PC-3 (cell line): ENCODE measurements around the gene DAP3. TPM values are rescaled to one million over a fixed set of nuclear protein-coding genes. Genes with fewer than 3 reads are reported as not detected.
"Not testable (repeated sequence)": the region's sequence is repeated elsewhere in the genome, so short reads cannot be mapped to it uniquely, and the experiment has no call there.

Experiments used
- ATAC-seq: fragments of 200-7000 bp; cut with Tn5 transposase; 2 replicates; pipeline ENCODE4 v1.9.1; 2020; ENCODE audit warnings: mild to moderate bottlenecking, moderate library complexity
- BruUV-seq: library from RNA; stranded (reverse); fragments of 400-500 nt; replicated peaks from 2 replicates; lab custom pipeline; 2021; lab: Mats Ljungman, UMichigan
- CTCF ChIA-PET: fragments of 300-600 bp; sonication (Branson Sonifier 250); formaldehyde crosslinking; loops from one replicate; lab custom pipeline; 2022; ENCODE audit warnings: antibody characterized with exemption; lab: Charles Lee
- POLR2A ChIA-PET: fragments of 300-600 bp; sonication (Branson Sonifier 250); formaldehyde crosslinking; loops from one replicate; lab custom pipeline; 2022; ENCODE audit warnings: antibody characterized with exemption; ENCODE audit not compliant: unreplicated experiment; lab: Charles Lee
- DNase-seq: peaks from one replicate; pipeline ENCODE4 v3.0.0-alpha.2; 2015
- H2AFZ ChIP-seq: fragments of 300-600 bp; sonication (generic); 2 replicates; pipeline ENCODE4 v1.6.0; 2016; ENCODE audit warnings: antibody characterized with exemption, low read length
- H3F3A ChIP-seq: fragments of 300-600 bp; sonication (generic); one replicate; pipeline ENCODE4 v1.6.0; 2017; ENCODE audit warnings: antibody characterized with exemption, low read length, control low read depth, mild to moderate bottlenecking; ENCODE audit not compliant: unreplicated experiment
- H3K27ac ChIP-seq: fragments of 300-600 bp; sonication (generic); 2 replicates; pipeline ENCODE4 v1.5.1; 2016; ENCODE audit warnings: mild to moderate bottlenecking, low read length
- H3K27me3 ChIP-seq: fragments of 300-600 bp; sonication (generic); 2 replicates; pipeline ENCODE4 v1.6.1; 2016; ENCODE audit warnings: low read length, mixed read lengths
- H3K36me3 ChIP-seq: fragments of 300-600 bp; sonication (generic); 2 replicates; pipeline ENCODE4 v1.6.1; 2016; ENCODE audit warnings: low read depth, mixed run types, low read length, mixed read lengths
- H3K4me1 ChIP-seq: fragments of 300-600 bp; sonication (generic); 2 replicates; pipeline ENCODE4 v1.5.1; 2016; ENCODE audit warnings: low read length; ENCODE audit not compliant: insufficient read depth
- H3K4me2 ChIP-seq: fragments of 300-600 bp; sonication (generic); 2 replicates; pipeline ENCODE4 v1.6.0; 2016; ENCODE audit warnings: low read length
- H3K4me3 ChIP-seq: fragments of 300-600 bp; sonication (generic); 2 replicates; pipeline ENCODE4 v1.5.1; 2016; ENCODE audit warnings: mild to moderate bottlenecking, low read length, mixed read lengths
- H3K79me2 ChIP-seq: fragments of 300-600 bp; sonication (generic); 2 replicates; pipeline ENCODE4 v1.6.1; 2017; ENCODE audit warnings: low read length, mixed read lengths
- H3K9ac ChIP-seq: fragments of 300-600 bp; sonication (generic); 2 replicates; pipeline ENCODE4 v1.6.0; 2016; ENCODE audit warnings: mild to moderate bottlenecking, low read length
- H3K9me2 ChIP-seq: fragments of 300-600 bp; sonication (generic); replicated peaks from 2 replicates; pipeline ENCODE4 v1.6.1; 2016; ENCODE audit warnings: mixed run types, low read length, mixed read lengths
- H3K9me3 ChIP-seq: fragments of 300-600 bp; sonication (generic); 2 replicates; pipeline ENCODE4 v1.6.1; 2016; ENCODE audit warnings: low read length, mixed read lengths
- H4K20me1 ChIP-seq: fragments of 300-600 bp; sonication (generic); 2 replicates; pipeline ENCODE4 v1.6.1; 2016; ENCODE audit warnings: low read length, mixed read lengths
- EZH2 ChIP-seq: fragments of 300-600 bp; sonication (generic); IDR thresholded peaks from one replicate; pipeline ENCODE4 v1.6.1; 2017; ENCODE audit warnings: antibody characterized with exemption, mild to moderate bottlenecking, low read length; ENCODE audit not compliant: unreplicated experiment
- EZH2phosphoT487 ChIP-seq: fragments of 300-600 bp; sonication (generic); IDR thresholded peaks from 2 replicates; pipeline ENCODE4 v1.6.1; 2018; ENCODE audit warnings: mild to moderate bottlenecking, antibody characterized with exemption, low read length, borderline replicate concordance
- intact Hi-C: fragments of 100-400 bp; cut with micrococcal nuclease; formaldehyde crosslinking; loops from 2 replicates; pipeline ENCODE4 v1.9.0; 2023
- total RNA-seq: library from RNA; depleted of rRNA; stranded (reverse); fragments of >200 nt; gene quantifications from 2 replicates; pipeline ENCODE4 v1.2.3, GENCODE V29; 2014
- TF ChIP-seq, protein P1 (sequence below): fragments of 300-600 bp; sonication (generic); conservative IDR thresholded peaks from 2 replicates; pipeline ENCODE4 v1.5.1; 2017; ENCODE audit warnings: antibody characterized with exemption, low read depth, mild to moderate bottlenecking, low read length

The DAP3 gene
- total RNA-seq, 1 experiment from 2014 or later: 144 TPM

DNA sequence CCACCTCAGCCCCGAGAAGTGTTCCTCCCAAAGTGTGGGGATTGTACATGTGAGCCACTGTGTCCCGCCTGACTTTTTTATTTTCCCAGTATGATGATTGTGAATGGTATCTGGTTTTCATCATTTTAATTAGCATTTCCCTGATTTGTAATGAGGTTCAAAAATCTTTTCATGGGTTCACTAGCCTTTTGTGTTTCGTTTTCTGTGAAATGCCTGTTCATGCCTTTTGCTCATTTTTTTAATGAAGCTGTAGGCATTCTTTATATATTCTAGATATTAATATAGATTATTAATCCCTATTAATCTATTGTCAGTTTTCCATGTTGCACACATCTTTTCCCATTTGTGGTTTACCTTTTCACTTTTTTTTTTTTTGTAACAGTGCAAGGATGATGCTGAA, 20.5 kb downstream of the DAP3 start:
- H3K4me3 ChIP-seq: no peak overlapping the region
- no peaks in the 10 kb centered on the region for H3K9me3 ChIP-seq
- DNase-seq: no peak
- TF ChIP-seq, protein P1, sequence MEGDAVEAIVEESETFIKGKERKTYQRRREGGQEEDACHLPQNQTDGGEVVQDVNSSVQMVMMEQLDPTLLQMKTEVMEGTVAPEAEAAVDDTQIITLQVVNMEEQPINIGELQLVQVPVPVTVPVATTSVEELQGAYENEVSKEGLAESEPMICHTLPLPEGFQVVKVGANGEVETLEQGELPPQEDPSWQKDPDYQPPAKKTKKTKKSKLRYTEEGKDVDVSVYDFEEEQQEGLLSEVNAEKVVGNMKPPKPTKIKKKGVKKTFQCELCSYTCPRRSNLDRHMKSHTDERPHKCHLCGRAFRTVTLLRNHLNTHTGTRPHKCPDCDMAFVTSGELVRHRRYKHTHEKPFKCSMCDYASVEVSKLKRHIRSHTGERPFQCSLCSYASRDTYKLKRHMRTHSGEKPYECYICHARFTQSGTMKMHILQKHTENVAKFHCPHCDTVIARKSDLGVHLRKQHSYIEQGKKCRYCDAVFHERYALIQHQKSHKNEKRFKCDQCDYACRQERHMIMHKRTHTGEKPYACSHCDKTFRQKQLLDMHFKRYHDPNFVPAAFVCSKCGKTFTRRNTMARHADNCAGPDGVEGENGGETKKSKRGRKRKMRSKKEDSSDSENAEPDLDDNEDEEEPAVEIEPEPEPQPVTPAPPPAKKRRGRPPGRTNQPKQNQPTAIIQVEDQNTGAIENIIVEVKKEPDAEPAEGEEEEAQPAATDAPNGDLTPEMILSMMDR: no peak
- no peak for TF ChIP-seq EZH2phosphoT487
- TF ChIP-seq EZH2: no peak
- H4K20me1 ChIP-seq: peaks cover 16% of the 10 kb centered on the region
- H3K27ac ChIP-seq: no peak overlapping the region
- H3K9ac ChIP-seq: no peak overlapping the region
- no peak for ATAC-seq
- no TSS peak for BruUV-seq
- H3K4me1 ChIP-seq: peaks cover 6% of the 10 kb centered on the region; the same call in 1 of the 2 replicates
- H3F3A ChIP-seq: no peaks in the 10 kb centered on the region
- CTCF ChIA-PET: no interaction called here
- H2AFZ ChIP-seq: no peak overlapping the region
- H3K79me2 ChIP-seq: peaks cover 61% of the 10 kb centered on the region
- intact Hi-C loops: no loop called here
- POLR2A ChIA-PET: no interaction called here
- peaks cover 16% of the 10 kb centered on the region; the same call in 1 of the 2 replicates for H3K36me3 ChIP-seq
- H3K9me2 ChIP-seq: no peaks in the 10 kb centered on the region
- H3K27me3 ChIP-seq: no peaks in the 10 kb centered on the region
- H3K4me2 ChIP-seq: no peak overlapping the region

DNA sequence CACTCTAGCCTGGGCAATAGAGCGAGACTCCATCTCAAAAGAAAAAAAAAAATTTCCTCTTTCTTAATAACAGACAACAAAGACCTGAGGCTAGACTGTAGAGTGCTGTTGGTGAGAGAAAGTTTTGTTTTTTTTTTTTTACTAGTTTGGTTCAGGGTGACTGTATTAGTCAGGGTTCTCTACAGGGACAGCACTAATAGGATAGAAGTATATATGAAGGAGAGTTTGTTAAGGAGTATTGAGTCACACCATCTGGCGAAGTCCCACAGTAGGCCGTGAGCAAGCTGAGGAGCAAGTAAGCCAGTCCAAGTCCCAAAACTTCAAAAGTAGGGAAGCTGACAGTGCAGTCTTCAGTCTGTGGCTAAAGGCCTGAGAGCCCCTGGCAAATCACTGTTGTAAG, 22.6 kb downstream of the DAP3 start:
- Histone ChIP-seq H3K79me2 (peaks cover 47% of the 10 kb centered on the region), H3K36me3 (peaks cover 21% of the 10 kb centered on the region; the same call in 1 of the 2 replicates)
- ATAC-seq, H3K4me1 ChIP-seq, CTCF ChIA-PET, H3K4me2 ChIP-seq, H3F3A ChIP-seq, intact Hi-C loops, DNase-seq, H3K27ac ChIP-seq, H3K9me3 ChIP-seq, BruUV-seq, H3K9me2 ChIP-seq, H3K9ac ChIP-seq, H4K20me1 ChIP-seq, H3K27me3 ChIP-seq, H3K4me3 ChIP-seq, H2AFZ ChIP-seq, POLR2A ChIA-PET: not testable (repeated sequence)

DNA sequence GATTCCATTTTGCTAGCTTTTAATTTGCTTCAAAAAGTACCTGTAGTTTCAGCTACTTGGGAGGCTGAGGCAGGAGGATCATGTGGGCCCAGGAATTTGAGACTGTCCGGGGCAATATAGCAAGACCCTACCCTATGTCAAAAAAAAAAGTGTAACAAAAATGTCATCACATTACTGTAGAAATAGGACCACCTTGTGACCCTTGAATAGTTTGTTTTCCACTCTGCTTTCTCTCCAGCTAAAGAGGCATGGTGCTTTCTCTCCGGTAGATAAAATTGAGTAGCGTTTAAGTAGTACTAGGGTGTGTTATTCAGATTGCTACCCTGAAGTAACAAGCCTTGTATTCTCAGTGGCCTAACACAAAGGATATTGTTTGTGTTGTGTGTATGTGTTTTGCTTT, 23.7 kb downstream of the DAP3 start:
- BruUV-seq, H3K4me2 ChIP-seq, POLR2A ChIA-PET, H3K4me3 ChIP-seq, intact Hi-C loops, H2AFZ ChIP-seq, H3K9me2 ChIP-seq, H3K9ac ChIP-seq, H3K27ac ChIP-seq, H4K20me1 ChIP-seq, H3K27me3 ChIP-seq, ATAC-seq, H3K9me3 ChIP-seq, DNase-seq, H3K4me1 ChIP-seq, H3F3A ChIP-seq: not testable (repeated sequence)
- TF ChIP-seq, protein P1: peak; percentile 39
- peaks cover 35% of the 10 kb centered on the region for H3K79me2 ChIP-seq
- H3K36me3 ChIP-seq: peaks cover 29% of the 10 kb centered on the region; the same call in 1 of the 2 replicates
- CTCF ChIA-PET: interaction anchor here (0.7 kb wide), 1 partner anchor 518 kb away, joined by 3 read pairs; no protein-coding TSS in a partner anchor
